Activated CD4-positive, alpha-beta T cell treated with anti-CD3 and anti-CD28 coated beads for 48 hours (primary cell): Measurements from ENCODE around the gene TIMP2.
"Not testable (repeated sequence)": the region's sequence is repeated elsewhere in the genome, so short reads cannot be mapped to it uniquely, and the experiment has no call there.

Source experiments
- DNase-seq: peaks from one replicate; pipeline ENCODE4 v3.0.0-alpha.2; 2020

Gene TIMP2

GRCh38 chr17:78886954-78887353 is 38.2 kb downstream of the TIMP2 start:
- DNase-seq, result no peak

DNA sequence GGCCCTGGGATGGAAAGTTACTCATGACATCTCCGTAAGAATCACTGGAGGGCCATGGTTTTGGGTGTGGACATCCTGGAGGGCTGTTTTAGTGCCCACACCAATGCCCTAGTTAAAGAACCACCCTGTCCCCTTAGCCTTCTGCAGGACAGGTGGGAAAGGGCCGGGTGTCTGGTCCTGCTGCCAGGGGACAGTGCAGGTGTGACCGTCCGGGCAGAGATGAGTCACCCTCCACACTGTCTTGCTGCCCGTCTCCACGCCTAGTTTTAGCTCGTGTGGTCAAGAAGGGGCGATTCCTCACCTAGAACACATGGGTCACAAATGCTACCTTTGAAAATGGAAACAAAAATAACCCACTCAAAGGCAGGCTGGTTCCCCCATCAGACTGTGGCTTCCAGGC is 39.2 kb downstream of the TIMP2 start:
- no peak for DNase-seq

DNA sequence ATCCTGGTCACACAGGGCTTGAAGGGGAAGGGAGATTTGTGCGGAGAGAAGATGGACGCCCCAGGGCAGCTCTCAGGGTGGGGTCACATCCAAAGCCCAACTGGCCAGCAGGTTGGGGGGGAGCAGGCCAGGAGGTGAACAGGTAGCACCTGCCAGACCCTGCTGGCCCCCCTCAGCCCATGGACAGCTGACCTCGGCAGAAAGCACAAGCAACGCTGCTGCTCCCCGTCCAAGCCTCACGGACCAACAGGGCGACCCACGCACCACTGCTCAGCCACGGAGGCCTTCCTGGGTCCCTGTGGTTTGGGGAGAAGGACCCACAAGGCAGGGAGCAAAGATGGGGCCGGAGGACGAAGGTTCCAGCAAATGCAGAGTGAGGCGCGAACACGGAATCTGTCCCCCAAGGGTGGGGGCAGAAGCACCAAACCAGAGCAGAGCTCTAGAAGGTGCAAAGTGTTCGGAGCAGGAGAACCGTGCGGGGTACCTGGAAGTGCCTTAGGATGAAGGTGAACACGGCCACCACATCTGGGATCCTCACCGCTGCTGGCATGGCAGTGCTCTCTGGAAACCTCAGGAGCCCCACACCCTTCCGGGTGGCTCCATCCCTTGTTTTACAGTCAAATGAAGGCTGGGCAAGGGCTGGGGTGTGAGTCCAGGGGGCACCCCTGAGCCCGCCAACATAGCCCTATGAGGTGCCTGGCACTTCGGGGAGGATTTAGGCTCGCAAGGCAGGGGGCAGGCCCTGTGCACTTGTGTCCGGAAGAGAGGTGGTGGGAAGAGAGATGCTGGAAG is 40.1 kb downstream of the TIMP2 start:
- no peak for DNase-seq

- DNase-seq, result no peak
Measured at GRCh38 chr17:78884148-78884825, 40.9 kb downstream of the TIMP2 start.

- no peak for DNase-seq
Measured at GRCh38 chr17:78883533-78884131, 41.6 kb downstream of the TIMP2 start.

GRCh38 chr17:78883089-78883532 is 42.1 kb downstream of the TIMP2 start:
- DNase-seq, result no peak

- DNase-seq, result no peak
Measured at GRCh38 chr17:78882540-78883088, 42.6 kb downstream of the TIMP2 start.

- peak; percentile 40 for DNase-seq
Measured at GRCh38 chr17:78879635-78880186, 45.5 kb downstream of the TIMP2 start.

- no peak for DNase-seq
Measured at GRCh38 chr17:78878871-78879527, 46.2 kb downstream of the TIMP2 start.

GRCh38 chr17:78878261-78878660 is 46.9 kb downstream of the TIMP2 start:
- no peak for DNase-seq

- not testable (repeated sequence) for DNase-seq
Measured at GRCh38 chr17:78876954-78877517, 48.2 kb downstream of the TIMP2 start.

DNA sequence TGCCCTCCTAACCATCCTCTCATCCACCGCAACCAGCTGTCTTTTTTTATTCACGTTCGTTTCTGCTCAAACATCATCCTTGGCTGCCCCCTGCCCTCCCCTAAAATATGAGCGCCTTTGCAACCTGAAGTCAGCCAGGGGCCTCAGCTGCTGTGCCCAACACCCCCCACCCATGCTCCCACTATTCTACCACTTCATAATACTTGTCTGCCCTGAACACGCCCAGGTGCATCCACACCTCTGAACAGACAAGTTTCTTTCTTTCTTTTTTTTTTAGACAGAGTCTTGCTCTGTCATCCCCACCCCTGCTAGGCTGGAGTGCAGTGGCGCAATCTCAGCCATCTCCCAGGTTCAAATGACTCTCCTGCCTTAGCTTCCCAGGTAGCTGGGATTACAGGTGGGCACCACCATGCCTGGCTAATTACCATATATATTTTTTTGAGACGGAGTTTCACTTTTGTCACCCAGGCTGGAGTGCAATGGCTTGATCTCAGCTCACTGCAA is 49.0 kb downstream of the TIMP2 start:
- no peak for DNase-seq

DNA sequence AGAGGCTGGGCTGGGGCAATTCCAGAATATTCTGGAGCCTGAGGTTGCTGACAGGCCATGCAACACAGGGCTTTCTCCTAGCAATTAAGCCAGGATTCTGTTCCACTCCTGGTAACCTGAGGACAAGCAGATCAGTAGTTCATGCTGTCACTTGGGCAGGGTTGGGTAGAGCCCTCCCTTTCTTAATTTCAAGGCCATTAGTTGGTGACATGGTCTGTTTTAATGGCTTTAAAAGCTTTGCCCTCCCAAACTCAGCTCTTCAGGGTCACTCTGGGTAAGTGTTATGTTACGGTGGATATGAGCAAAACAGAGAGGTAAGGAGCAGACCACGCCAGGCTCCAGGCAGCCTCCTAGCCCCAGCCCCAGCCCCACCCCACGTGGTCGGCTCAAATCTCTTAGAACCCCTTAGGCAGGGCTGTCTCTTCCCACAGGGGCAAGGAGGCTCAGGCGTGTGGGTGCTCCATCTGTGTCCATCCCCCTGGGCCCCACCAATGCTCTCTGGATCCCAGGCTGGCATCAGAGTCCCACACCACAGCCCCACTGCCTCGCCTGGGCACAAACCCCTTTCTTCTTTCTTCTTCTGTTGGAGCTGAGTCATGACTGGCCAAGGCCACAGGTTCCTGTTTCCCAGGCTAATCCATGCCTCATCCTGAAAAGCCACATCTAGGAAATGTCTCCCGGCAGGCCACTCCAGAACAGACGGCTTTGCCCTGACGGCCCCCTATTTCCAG is 49.7 kb downstream of the TIMP2 start:
- no peak for DNase-seq

DNA sequence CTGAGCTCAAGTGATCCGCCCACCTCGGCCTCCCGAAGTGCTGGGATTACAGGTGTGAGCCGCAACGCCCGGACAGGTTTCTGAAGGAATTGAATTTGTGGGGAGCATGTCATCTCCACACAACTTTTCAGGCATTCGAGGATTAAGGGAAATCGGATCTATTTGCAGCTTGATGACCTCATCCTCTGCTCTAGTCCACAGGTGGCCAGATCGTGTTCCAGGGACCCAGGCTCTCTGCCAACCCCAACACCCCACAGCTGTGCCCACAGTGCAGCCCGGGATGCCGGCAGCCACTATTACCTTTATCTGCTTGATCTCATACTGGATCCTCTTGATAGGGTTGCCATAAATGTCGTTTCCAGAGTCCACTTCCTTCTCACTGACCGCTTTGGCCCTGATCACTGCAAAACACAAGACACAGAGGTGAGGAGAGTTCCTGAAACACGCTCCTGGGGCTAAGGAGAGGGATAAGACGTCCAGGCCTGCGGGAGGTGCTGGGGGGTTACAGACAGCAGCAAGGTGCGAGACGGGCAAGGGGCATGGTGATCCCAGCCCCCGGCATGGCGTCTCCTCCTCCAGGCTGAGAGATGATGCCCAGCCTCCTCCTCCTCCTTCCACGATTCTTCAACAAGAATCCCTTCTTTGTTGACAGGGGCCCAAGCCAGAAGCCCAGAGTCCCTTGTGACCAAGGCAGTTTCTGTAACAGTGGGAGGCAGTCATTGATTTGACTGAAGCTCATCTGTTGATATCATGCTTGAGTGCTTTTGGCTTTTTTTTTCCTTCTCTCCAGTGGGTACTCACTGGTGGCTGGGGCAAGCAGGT is 51.5 kb downstream of the TIMP2 start:
- no peak for DNase-seq

GRCh38 chr17:78872486-78872885 is 52.7 kb downstream of the TIMP2 start:
- DNase-seq, result no peak

- DNase-seq, result no peak
Measured at GRCh38 chr17:78870621-78871020, 54.6 kb downstream of the TIMP2 start.

DNA sequence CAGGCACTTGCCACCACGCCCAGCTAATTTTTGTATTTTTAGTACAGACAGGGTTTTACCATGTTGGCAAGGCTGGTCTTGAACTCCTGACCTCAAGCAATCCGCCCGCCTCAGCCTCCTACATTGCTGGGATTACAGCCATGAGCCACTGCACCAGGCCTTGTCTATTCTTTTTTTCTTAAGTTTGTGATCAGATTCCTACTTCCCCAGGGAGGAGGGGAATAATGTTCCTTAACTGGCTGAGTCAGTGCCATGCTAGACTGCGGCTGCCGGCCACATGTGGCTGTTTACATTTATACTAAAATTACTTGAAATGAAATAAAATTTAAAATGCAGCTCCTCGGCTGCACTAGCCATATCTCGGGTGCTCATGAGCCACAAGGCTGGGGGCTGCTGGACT is 56.8 kb downstream of the TIMP2 start:
- DNase-seq, result no peak

- DNase-seq, result not testable (repeated sequence)
Measured at GRCh38 chr17:78867046-78867445, 58.1 kb downstream of the TIMP2 start.

DNA sequence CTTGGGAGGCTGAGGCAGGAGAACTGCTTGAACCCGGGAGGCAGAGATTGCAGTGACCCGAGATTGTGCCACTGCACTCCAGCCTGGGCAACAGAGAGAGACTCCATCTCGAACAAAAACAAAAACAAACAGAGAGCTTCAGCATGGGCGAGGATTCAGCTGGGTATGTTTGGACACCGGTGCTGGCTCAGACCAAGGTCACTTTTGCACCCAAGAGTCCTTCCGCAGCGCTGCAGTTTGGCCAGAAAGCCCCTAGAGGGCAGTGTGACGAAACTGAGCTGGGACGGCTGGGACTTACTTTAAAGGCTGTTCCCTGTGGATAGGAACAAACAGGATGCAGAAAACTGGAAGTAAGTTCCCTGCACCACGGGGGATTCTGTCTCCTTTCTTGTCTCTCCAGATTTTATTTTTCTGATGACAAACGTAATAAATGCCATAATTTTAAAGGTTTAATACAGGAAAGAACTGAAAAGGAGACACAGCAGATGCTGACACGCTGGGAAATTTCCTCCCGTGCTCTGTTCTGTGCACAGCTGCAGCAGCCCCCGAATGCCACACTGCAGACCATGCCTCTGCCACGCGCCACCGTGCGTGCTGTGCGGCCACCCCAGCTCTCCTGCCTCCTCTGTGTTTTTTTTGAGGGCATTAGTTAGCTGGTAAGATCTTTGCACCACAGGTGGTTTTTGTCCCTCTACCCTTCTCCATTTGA is 59.4 kb downstream of the TIMP2 start:
- DNase-seq, result peak; percentile 77

- DNase-seq, result no peak
Measured at GRCh38 chr17:78864117-78864516, 61.1 kb downstream of the TIMP2 start.
